G401.6 (cell line): ENCODE data around the gene RRP1.

Experiments
- FAIRE-seq: peaks from 2 replicates; lab custom pipeline; 2012; peaks lifted over from hg19 to GRCh38; lab: Jason Lieb, UNC

Gene RRP1

DNA sequence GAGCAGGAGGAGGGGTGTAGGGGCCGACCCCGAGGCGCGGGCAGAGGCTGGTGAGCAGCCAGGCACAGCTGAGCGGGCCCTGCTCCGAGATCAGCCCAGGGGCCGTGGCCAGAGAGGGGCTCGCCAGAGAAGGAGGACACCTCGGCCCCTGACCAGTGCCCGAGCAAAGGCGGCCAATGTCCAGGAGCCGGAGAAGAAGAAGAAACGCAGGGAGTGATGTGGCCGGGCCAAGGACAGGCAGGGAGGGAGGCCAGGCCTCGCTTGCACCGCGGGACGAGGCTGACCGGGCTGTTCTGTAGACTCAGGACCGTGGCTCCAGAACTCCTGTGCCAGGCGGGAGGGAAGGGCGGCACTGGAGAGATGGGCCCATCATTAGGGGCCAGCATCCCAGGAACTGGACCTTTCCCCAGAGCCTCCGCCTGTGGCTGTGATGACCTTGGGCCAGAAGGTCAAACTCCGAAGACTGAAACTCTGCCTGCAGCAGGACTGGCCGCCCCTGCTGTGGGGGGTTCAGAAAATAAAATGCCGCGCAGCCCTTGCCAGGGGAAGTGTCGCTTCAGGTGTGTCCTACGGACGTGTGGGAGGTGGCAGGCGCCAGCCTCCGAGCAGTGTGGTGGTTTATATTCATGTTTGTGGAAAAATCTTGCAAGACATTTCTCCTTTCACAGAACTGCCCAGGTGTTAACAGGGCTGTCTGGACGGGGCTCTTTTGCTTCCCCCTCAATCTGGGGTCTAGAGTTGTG is 14.4 kb downstream of the RRP1 start:
- FAIRE-seq, result no peak

DNA sequence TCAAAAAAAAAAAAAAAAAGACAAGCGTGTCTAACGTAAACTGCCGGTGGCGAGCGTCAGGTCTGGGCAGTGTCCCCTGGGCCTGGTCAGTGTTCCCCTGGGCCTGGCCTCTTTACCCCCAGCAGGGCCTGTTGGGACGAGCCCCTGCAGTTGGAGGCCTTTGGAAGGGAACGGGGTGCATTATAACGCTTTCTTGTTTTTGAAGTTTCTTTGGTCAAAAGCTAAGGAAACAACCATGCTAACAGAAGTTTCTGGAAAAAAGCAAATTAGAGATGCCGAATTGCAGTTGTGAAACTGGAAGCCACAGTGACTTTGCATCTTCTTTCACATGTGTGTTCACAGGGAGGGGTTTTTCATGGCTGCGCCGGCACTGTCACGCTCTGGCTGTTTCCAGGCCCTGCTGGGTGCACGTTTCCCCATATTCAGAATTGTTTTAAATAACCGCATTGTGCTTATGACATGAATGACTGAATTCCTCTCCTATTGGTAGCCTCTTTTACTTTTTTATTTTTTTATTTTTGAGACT is 16.0 kb downstream of the RRP1 start:
- FAIRE-seq, result no peak

DNA sequence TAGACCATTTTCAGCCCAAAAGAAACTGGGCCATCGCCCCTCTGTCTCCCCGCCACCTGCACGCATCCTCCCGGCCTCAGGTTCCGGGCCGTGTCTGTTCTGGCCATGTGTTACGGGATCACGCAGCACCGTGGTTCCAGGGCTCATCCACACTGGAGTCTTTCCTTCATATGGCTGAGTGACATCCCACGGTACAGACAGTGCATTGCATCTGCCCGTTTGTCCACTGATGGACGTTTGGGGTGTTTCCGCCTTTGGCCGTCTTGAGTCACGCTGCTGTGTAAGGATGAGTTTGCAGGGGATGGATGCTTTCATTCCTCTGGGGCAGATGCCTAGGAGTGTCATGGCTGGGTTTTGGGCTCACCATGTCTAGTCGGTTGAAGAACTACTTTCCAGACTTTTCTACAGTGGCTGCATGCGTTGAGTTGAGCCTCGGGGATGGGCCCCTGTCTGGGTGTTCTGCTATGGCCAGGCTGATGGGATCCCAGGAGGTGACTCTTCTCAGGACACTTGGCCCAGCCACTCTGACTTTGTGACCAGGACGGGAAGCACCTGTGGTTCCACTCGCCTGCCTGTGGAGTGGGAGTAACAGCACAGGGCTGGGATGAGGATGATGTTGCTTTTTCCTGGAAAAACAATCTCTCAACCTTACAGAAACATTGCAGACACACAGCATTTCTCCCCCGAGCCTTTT is 16.8 kb downstream of the RRP1 start:
- no peak for FAIRE-seq

DNA sequence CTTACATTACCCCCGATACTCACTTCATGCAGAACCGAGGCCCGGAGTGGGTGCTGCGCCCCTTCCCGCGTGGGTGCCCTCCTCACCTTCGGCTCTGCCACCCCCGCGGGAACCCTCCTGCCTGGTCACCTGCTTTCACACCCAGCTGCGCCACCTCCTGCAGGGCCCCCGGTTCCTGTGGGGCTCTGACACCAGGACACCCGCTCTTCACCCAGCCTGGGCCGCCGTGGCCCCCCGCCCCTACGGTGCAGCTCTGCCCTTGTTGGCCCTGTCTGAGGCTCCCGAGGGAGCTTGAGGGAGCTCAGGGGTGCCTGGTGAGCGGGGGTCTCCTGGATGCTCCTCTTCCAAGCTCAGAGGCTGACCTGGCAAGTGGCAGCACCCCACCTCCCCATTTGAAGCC is 19.0 kb downstream of the RRP1 start:
- no peak for FAIRE-seq

DNA sequence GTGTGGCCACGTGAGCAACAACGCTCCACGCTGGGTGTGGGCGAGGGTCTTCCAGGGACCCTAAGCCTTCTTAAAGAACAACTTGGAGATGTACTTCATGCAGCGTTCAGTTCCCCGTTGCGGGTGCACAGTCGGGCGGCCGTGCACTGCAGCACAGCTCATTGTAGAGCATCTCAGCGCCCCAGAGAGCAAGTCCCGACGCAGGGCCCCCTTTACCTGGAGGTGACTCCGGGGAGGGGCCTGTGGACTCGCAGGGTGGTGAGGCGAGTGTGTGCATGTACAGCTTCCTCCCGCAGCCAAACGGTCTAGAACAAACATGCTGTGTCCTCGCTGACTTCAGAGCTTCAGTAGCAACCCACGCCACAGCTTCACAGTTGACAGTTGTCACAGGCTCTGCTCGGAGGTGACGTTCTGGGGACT is 19.5 kb downstream of the RRP1 start:
- no peak for FAIRE-seq

DNA sequence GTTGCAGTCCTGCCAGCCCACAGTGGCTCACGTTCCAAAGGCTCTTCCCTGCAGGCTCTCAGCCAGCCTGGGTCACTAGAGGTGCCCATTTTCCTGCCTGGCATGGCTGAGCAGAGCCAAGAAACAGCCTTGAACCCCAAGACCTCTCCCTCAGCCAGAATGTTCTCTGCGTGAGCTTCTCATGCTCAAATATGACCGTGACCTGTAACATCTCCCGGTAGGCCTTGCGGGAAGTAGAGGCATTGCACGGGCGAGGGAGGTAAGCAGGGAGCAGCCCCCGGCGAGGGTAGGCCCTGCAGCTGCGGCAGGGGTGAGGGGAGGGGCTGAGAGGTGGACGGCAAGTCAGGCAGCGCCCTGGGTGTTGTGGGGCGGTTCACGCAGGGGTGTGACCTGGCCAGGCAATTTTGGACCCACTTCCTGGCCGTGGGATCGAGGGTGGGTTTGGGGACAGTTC is 20.0 kb downstream of the RRP1 start:
- no peak for FAIRE-seq

DNA sequence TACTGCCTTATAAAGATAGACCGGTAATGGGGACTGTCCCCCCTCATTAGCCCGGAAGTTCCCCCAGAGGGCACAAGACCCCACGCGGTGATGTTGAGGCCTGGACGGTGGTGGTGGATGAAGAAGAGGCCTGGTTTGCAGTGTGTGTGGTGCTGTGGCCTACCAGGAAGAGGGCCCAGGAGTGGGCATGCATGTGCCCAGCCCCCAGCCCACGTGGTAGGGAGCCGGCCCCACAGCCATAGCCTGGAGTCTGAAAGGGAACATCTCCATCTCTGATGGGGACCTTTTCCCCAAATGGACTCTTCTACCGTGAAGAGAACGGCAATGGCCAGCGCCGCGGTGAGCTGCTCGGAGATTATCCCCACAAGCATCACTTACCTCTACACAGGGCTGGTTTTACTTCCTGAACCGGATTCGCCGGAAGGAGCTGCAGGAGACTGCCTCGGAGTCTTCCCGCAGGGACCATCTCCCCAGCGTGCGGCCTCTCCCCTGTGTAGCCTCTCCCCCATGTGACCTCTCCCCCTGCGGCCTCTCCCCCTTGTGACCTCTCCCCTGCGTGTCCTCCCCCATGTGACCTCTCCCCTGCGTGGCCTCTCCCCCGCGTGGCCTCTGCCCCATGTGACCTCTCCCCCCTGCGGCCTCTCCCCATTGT is 20.6 kb downstream of the RRP1 start:
- no peak for FAIRE-seq

DNA sequence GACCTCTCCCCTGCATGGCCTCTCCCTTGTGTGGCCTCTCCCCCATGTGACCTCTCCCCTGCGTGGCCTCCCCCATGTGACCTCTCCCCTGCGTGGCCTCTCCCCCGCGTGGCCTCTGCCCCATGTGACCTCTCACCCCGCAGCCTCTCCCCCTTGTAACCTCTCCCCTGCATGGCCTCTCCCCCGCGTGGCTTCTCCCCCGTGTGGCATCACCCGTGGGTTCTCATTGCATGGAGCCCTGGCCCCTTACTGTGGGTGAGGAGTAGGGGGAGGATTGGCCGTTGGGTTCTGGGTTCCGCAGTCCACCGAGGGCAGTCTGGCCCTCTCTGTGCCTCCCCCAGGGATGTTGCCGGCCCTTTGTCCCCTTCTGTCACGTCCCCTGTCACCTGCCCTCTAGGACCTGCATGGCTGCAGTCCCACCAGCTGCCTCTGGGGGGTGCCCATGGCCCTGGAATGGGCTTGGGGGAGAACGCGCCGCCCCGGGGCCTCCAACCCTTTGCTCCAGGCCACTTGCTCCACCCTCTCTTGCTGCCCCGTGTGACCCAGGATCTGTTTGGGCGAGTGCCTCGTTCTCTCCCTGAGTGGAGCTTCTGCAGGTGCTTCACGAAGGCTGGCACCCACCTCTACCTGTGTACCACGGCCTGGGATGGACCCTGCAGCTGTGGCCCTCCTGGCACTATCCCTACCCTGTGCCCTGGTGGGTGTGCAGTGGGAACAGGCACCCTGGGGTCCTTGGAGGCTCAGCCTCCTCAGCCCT is 21.3 kb downstream of the RRP1 start:
- no peak for FAIRE-seq

DNA sequence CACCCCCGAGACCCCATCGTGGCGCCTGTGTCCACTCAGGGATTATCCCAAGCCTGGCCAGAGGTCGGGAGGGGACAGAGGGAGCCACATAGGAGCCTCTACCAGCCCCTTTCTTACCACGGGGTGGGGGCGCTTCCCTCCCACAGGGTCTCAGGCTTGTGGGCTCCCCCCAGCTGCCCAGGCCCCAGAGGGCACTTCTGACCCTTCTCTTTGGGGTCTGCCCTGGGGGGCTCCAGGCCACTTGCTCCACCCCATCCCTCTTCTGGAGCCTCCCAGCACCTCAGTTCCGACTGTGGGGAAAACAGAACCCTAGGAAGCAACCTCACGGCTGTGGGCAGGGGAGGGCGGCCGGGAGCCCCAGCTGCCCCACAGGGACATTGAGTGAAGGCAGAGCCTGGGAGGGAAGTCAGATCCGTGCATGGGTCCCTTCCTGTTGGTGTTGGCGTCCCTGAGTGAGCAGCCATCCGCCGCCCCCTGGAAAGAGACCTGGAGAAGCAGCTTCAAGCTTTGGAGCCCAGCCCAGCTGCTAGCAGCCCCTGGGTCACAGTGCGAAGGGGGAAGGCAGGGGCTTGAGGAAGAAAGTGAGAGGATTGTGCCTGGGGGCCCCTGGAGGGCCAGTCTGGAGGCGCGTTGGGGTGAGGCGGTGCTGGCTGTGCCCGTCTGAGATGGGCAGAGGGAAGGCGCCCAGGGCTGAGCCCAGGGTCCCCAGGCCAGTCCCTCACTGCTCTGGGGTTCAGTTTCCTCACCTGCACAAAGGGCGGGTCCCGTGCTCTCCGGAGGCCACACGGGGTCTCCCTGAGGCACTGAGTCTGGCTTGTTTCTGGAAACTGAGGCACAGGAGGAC is 22.1 kb downstream of the RRP1 start:
- FAIRE-seq, result no peak

DNA sequence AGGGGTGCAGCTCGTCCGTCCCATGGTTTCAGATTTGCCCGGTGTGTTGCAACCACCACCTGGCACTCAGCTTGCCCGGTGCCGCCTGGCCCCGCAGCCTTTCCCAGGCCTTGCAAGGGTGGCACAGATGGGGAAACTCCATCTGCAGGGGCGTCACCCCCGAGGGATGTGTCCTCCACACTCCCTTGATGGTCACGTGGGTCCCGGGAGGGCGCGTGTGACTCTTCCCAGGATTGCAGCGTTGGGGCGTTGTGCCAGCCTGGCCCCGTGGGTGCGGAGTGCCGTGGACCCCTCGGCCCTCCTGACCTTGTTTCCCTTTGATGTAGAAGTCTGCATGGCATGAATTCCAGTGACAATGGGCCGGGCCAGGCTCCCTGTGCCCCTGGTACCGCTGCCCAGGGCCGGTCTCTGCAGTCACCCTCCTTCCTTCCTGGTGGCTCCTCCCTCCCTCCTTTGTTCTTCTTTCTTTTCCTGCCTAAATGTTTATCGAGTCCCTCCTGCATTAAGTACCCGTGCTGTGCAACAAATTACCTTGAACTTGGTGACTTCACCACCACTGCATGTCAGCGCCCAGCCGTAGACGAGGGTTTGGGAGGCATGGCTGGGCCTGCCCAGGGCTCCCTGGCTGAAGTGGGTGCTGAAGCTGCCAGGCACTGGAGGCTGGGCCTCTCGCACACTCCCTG is 22.9 kb downstream of the RRP1 start:
- no peak for FAIRE-seq

DNA sequence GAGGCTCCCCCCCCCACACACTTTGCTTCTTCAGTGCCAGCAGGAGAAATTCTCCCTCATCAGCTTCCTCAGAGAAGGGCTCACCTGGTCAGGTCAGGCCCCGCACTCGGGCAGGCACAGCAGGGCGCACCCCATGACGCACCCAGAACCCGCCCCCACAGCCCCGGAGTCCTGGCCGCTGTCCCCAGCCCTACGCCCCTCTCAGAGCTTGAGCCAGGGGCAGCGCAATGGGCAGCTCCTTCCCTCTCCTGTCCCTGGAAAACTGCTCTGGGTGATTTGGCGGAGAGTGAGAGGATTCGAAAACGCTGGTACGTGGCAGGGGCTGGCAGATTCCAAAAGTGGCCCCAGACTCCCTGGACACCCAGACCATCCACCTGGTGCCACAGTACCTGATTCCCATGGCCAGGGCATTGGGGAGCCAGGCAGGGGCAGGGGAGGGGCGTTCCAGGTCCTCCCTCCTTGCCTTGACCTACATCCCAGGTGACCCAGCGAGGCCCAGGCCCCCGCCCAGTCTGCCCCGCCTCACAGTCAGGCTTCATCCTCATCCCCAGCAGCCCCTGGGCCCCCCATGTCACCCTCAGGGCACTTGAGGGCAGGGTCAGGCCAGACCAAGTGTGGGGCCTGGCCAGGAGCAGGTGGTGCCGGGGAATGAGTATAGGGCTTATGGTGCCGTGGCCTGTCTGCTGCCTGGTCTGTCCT is 23.7 kb downstream of the RRP1 start:
- FAIRE-seq, result no peak

DNA sequence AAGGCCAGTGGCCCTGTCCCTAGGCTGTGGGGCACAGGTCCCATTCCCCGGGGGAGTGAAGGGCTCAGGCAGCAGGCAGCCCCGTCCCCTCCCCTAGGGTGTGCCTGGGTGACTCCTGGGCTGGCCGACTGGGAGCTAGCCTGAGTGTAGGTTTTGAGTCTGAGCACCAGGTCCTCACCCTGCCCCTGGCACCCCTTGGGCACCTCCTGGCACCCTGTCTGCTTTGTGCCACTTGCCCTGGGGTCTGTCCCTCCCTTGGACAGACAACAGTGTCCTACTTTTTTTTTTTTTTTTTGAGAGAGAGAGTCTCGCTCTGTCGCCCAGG is 24.2 kb downstream of the RRP1 start:
- FAIRE-seq, result no peak

DNA sequence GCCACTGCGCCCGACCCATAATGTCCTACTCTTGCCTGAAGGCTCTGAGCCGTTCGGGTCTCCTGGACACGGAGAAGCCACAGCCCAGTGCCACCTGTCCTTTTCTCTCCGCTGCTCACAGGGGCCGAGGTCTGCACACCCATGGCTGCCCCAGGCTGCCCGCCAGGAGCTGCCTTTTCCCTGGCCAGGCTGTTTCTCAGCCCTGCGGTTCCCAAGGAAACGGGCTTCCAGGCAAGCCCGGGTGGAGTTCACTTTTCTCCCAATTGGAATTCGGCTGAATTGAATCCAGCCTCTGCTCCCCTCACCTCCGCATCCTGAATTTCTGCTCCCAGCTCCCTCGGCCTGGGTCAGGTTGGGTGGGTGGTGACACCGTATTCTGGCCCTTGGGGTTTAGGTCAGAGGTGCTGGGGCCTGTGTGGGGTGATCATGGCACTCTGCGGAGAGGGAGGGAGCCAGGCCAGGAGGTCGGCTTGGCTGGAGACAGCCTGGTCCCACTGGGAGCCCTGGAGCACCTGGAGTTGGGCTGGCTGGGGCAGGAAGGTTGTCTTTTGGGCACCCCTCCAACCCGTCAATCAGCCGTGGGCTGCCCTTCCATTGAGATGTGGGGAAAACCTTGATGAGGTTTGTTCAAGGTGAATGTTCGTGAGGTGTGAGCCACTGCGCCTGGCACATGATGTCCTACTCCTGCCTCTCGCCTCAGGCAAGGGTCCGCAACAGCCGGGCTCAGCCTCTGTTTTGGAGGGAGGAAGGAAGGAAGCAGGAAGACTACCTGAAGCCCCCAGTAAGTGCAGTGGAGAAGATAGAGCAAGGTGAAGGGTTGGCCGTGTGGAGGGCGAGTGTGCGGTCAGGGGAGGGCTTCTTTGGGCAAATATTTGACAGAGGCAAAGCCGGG is 25.1 kb downstream of the RRP1 start:
- no peak for FAIRE-seq

DNA sequence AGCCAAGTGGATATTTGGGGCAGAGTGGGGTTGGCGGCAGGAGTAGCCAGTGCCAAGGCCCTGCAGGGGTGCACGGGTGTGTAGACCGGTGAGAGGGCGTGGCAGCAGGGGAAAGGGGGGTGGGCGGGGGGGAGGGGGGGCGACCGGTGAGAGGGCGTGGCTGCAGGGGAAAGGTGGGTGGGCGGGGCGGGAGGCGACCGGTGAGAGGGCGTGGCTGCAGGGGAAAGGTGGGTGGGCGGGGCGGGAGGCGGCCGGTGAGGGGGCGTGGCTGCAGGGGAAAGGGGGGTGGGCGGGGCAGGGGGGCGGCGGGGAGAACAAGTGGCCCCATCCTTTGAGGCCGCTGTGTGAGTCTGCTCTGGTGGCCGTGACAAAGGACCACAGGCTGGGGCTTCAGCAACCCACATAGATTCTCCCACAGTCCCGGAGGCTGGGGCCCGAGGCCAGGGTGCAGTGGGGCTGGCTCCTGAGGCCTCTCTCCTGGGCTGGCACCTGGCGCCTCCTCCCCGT is 25.8 kb downstream of the RRP1 start:
- no peak for FAIRE-seq

DNA sequence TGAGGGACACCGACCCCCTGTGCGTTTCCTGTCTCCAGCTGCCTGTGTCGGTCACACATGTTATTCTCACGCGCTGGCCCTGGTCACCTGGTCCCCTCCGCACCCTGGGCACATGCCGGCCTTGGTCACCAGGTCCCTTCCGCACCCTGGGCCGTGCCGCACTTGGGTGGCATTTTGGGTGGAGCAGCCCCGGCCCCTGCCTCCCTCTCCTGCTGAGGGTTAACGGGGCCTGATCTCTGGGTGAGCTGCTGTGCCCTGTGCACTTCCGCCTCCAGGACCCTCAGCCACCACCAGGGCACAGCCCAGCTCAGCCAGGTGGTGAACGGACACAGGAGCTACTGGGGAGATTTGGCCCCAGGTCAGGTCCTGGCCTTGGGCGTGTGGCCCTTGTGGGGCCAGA is 26.6 kb downstream of the RRP1 start:
- no peak for FAIRE-seq

DNA sequence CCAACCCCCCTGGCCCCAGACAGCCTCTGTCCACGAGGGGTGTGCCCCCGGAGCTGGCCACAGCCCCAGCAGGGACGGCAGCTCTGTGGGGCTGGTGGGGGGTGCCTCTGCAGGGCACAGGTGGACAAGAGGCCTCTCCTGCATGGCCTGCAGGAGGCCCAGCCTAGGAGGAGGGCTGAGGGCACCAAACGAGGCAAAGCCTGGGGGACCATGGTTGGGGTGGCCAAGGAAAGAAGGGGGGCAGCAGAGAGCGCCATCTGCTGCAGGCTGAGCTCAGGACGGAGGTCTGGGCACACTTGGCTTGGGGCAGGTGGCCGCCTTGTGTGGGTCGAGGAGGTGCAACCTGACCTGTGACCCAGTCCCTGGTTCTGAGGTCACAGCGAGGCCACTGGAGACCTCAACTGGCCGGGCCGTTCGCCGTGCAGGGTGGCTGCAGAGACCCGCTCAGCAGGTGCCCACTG is 27.3 kb downstream of the RRP1 start:
- FAIRE-seq, result no peak

DNA sequence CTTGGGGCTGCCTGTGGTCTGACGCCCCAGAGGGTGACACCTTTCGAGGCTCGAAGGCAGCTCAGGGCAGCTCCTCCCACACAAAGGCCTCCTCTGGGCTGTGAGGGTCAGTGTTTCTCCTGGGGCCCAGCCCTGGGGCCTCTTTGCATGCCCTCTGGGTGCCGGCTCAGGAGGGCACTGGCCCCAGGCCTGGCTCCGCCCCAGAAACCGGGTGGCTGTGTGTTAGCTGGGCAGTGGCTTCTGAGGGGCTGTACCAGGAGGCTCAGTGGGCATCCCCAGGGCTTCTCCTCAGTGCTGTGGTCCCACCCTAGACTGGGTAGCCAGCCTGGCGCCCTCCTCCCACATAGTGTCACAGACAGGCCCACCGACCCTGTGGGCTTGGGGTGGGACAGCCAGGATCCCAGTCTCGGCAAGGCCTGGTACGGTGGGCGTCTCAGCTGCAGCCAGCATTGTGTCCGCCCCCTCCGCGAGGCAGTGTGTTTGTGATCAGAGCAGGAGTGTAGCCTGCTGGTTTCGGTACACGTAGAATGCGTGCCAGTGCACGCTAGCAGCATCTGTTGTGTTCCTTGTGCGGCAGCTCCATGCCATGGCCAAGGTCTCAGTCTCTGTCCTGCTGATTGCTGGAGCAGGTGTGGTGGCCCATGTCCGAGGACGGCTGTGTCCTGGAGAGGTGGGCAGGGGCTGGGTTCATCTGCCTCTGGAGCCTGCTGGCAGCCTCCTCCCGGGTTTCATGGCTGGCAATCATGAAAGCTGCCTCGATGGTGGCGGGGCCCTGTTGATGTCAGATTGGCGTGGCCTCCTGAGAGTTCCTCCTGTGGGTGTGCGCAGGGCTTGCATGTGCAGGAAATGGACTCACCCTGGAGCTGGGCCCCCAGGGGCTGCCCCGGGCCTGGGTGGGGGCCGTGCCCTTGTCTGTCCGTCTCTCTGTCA is 28.0 kb downstream of the RRP1 start:
- no peak for FAIRE-seq

DNA sequence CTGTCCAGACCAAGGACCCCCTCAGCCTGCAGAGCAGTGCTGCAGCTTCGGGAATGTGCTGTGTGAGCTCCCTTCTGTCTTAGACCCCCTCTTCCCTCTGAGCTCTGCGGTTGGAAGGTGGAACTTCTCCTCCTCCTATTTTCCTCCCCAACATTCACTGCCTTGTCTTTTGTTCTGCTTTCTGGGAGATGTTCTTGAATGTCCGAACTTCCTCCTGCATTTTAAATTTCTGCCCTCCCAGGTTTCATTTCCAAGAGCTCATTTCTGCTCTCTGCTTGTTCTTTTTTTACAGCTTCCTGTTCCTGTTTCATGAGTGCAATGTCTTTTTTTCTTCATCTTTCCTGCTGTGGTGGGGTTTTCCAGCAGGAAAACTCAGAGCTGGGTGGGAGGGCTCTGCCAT is 29.3 kb downstream of the RRP1 start:
- no peak for FAIRE-seq
